C4-2B (cell line): ENCODE data around the gene BCAP29.

Source experiments
- CTCF ChIP-seq: fragments of 450-650 bp; conservative IDR thresholded peaks from 2 replicates; pipeline ENCODE4 v1.5.1; 2017; ENCODE audit warnings: mild to moderate bottlenecking
- ZFX ChIP-seq: fragments of 450-650 bp; IDR thresholded peaks from 2 replicates; pipeline ENCODE4 v1.6.1; 2017

- TF ChIP-seq CTCF: no peak
- TF ChIP-seq ZFX: no peak
Observed at GRCh38 chr7:107631588-107632491, 51.8 kb downstream of the BCAP29 start.
